ENCODE measurements around the gene FUCA1.

DNA sequence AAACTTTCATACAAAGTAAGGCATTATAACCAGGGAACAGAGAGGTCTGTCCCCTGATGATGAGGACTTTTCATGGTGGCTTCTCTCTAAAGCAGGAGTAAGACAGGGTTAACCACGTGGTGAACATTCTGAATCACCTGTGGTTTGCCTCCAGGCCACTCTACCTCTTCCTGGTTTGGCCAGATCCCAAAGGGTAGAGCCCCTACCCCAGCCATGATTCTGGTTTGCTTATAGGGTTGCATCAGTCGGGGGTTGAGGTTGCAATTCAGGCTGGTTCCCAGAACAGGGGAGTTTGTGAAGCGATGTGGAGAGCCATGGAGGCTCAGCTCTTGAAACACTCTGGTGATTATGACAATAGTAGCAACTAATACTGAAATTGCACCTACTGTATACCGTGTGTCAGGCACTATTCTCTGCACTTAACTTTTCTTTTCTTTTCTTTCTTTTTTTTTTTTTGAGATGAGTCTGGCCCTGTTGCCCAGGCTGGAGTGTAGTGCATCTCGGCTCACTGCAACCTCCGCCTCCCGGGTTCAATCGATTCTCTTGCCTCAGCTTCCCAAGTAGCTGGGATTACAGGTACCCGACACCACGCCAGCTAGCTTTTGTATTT, 36.8 kb upstream of the FUCA1 start:
- TF ChIP-seq NR2C2 (IDR thresholded peaks at IDR 0.05; ENCODE audit: borderline replicate concordance, control insufficient read depth, insufficient read length, low read depth) (no peak), TCF3 (IDR thresholded peaks at IDR 0.05; ENCODE audit: borderline replicate concordance, insufficient read depth, low read depth, low read length) (peak; percentile 10; the same call in 1 of the 2 replicates), SUPT20H (IDR thresholded peaks at IDR 0.05; ENCODE audit: borderline replicate concordance, control insufficient read depth, low read depth, low read length) (no peak), TCF12 (IDR thresholded peaks at IDR 0.05; ENCODE audit: low read depth, low read length) (0 out of 2 replicates have a peak, but pooled peaks have one; percentile 14), HDAC6 (IDR thresholded peaks at IDR 0.05; ENCODE audit: unreplicated experiment) (no peak), YY1 (IDR thresholded peaks at IDR 0.05; ENCODE audit: low read depth, low read length) (peak; percentile 48)
- TF ChIP-seq, protein P1, sequence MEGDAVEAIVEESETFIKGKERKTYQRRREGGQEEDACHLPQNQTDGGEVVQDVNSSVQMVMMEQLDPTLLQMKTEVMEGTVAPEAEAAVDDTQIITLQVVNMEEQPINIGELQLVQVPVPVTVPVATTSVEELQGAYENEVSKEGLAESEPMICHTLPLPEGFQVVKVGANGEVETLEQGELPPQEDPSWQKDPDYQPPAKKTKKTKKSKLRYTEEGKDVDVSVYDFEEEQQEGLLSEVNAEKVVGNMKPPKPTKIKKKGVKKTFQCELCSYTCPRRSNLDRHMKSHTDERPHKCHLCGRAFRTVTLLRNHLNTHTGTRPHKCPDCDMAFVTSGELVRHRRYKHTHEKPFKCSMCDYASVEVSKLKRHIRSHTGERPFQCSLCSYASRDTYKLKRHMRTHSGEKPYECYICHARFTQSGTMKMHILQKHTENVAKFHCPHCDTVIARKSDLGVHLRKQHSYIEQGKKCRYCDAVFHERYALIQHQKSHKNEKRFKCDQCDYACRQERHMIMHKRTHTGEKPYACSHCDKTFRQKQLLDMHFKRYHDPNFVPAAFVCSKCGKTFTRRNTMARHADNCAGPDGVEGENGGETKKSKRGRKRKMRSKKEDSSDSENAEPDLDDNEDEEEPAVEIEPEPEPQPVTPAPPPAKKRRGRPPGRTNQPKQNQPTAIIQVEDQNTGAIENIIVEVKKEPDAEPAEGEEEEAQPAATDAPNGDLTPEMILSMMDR (IDR thresholded peaks at IDR 0.05 in 2 of 3, conservative IDR thresholded peaks at IDR 0.05 in 1 of 3; ENCODE audit: control insufficient read depth in 2 of 3, extremely low read depth in 1 of 3, insufficient read depth in 1 of 3, low read depth in 3 of 3, low read length in 3 of 3): no peak
